ENCODE measurements around the gene GPC3.

GPC3 gene

DNA sequence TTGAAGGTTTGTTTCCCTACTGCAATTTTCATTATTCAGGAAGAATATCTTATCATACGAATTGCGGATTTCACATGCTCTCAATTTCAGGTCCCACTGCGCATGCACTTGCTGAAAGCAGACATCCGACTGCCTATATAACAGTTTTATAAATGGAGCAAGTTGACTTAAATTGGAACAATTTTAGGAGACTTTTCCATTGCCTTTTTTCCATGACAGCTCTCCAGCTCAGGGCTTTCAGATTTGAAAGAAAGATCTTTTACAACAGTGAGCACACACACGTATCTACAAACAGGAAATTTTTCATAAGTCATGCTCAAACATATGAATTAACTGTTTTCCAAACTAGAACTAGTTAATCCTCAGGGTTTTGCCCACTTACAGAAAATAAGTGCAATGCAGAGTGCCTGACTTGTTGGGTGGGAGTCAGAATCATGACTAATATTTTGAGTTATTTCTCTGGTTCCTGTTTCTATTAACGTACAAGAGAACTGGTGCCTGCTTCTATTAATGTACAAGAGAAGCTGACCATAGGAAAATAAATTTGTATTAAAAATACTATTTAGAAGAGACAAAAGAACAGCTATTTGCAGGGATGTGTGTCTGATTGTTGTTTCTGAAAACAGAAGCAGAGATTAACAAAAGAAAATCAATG is 137.9 kb downstream of the GPC3 start:
- no peak for TF ChIP-seq CTCF (IDR thresholded peaks at IDR 0.05; ENCODE audit: low read depth, low read length, missing control alignments)
- no peak overlapping the region for H3K4me3 ChIP-seq (replicated peaks; ENCODE audit: low read depth, low read length)
- DNase-seq (ENCODE audit: extremely low read depth, low read depth): no peak

DNA sequence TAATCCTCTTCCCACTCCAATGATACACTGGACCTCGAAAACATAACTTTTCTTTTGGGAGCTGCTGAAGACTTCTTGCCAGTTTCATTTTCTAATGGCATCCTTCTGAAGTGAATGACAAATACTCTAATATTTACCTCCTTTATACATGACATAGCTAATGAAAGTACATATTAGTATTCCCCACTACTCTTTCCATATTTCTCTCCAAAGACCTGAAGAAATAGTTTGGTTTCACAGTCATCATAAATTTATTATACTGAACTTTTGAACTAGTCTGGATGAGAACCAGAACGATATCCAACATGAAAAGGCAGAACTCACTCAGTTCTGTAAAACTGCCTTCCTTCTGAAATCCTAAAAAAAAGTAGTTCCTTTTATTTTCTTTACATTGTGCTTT is 139.1 kb downstream of the GPC3 start:
- no peak for DNase-seq (ENCODE audit: extremely low read depth, low read depth)

GRCh38 chrX:133840415-133840814 is 145.0 kb downstream of the GPC3 start:
- no peak for DNase-seq (ENCODE audit: extremely low read depth, low read depth)
- no peak for TF ChIP-seq CTCF (IDR thresholded peaks at IDR 0.05; ENCODE audit: low read depth, low read length, missing control alignments)

More for the DNA sequence above, 139.1 kb downstream of the GPC3 start:
- H3K4me3 ChIP-seq (replicated peaks; ENCODE audit: low read depth, low read length): no peak overlapping the region
- no peak for TF ChIP-seq CTCF (IDR thresholded peaks at IDR 0.05; ENCODE audit: low read depth, low read length, missing control alignments)

GRCh38 chrX:133838761-133839676 is 146.4 kb downstream of the GPC3 start:
- peak; percentile 3 for DNase-seq (ENCODE audit: extremely low read depth, low read depth)
- H3K4me3 ChIP-seq (replicated peaks; ENCODE audit: low read depth, low read length): no peak overlapping the region
- peak; percentile 61 for TF ChIP-seq CTCF (IDR thresholded peaks at IDR 0.05; ENCODE audit: low read depth, low read length, missing control alignments)

More at GRCh38 chrX:133840415-133840814, 145.0 kb downstream of the GPC3 start:
- no peak overlapping the region for H3K4me3 ChIP-seq (replicated peaks; ENCODE audit: low read depth, low read length)

DNA sequence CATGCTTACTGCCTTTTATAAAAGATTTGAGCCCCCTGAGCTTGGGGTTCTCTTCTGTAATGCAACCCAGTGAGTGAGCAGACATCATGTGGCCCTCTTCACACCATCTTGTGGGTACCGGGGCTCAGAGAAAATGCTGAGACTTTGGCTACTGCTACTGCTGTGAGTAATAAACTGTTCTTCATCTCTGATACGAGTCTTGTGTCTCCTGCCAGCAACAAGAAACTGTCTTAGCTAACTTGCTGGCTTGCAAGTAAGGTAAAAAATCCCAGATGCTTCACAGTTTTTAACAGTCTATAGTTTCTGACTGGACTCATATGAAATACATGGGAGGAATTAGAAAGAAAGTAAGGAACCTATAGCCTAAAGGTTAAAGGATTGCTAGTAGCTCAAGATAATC is 148.3 kb downstream of the GPC3 start:
- no peak for TF ChIP-seq CTCF (IDR thresholded peaks at IDR 0.05; ENCODE audit: low read depth, low read length, missing control alignments)
- H3K4me3 ChIP-seq (replicated peaks; ENCODE audit: low read depth, low read length): no peak overlapping the region
- DNase-seq (ENCODE audit: extremely low read depth, low read depth): no peak

DNA sequence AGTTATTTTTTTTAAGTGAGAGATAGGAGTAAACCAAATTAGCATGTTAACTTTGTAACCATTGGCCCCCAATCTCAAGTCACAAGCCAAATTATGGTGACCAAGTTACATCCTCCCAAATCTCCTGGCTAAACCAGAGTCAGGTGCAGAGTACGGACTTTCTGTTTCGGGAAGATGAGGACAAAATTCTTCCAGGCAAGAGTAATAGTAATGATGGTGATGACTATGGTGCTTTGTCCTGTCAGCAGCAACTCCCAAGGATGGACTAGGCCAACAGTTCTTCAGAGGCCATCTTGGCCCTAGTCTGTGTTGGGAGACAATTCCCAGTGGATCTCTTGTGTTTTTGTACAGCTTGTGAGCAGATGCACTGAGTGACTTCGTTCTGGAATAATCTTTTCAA is 148.8 kb downstream of the GPC3 start:
- DNase-seq (ENCODE audit: extremely low read depth, low read depth): no peak
- no peak for TF ChIP-seq CTCF (IDR thresholded peaks at IDR 0.05; ENCODE audit: low read depth, low read length, missing control alignments)
- H3K4me3 ChIP-seq (replicated peaks; ENCODE audit: low read depth, low read length): no peak overlapping the region

Measured in HFF-Myc (cell line).